H9 (cell line): Measurements from ENCODE around the gene ZBTB20. TPM values are rescaled to one million over a fixed set of nuclear protein-coding genes. Genes with fewer than 3 reads are reported as not detected.

ENCODE experiments used
- DNase-seq: peaks from one replicate; pipeline ENCODE4 v3.0.0-alpha.2; 2017
- H2AFZ ChIP-seq: one replicate; pipeline ENCODE4 v1.6.1; 2013; ENCODE audit warnings: mild to moderate bottlenecking, low read length, control low read depth, moderate library complexity
- H2AK5ac ChIP-seq: 2 replicates; pipeline ENCODE4 v1.6.1; 2013; ENCODE audit warnings: low read length, control low read depth, mixed read lengths; ENCODE audit not compliant: insufficient read length
- H2BK120ac ChIP-seq: one replicate; pipeline ENCODE4 v1.6.1; 2013; ENCODE audit warnings: low read depth, mild to moderate bottlenecking, low read length, control low read depth, inconsistent platforms; ENCODE audit not compliant: poor library complexity, severe bottlenecking
- H2BK12ac ChIP-seq: 2 replicates; pipeline ENCODE4 v1.6.1; 2013; ENCODE audit warnings: low read length, control low read depth, mixed read lengths, low read depth; ENCODE audit not compliant: insufficient read length
- H2BK15ac ChIP-seq: 2 replicates; pipeline ENCODE4 v1.6.1; 2013; ENCODE audit warnings: low read depth, low read length, control low read depth
- H2BK20ac ChIP-seq: one replicate; pipeline ENCODE4 v1.6.1; 2013; ENCODE audit warnings: low read depth, mild to moderate bottlenecking, low read length, control low read depth, inconsistent platforms; ENCODE audit not compliant: poor library complexity, severe bottlenecking
- H2BK5ac ChIP-seq: 2 replicates; pipeline ENCODE4 v1.6.1; 2013; ENCODE audit warnings: low read length, control low read depth, mixed read lengths; ENCODE audit not compliant: insufficient read length
- H3K14ac ChIP-seq: 2 replicates; pipeline ENCODE4 v1.6.1; 2013; ENCODE audit warnings: low read length, control low read depth; ENCODE audit not compliant: insufficient read depth
- H3K18ac ChIP-seq: 2 replicates; pipeline ENCODE4 v1.6.1; 2013; ENCODE audit warnings: low read depth, mild to moderate bottlenecking, mixed read lengths, low read length, control low read depth; ENCODE audit not compliant: insufficient read length
- H3K23ac ChIP-seq: 2 replicates; pipeline ENCODE4 v1.6.1; 2013; ENCODE audit warnings: low read length, control low read depth, mixed read lengths, low read depth; ENCODE audit not compliant: insufficient read length
- H3K23me2 ChIP-seq: 2 replicates; pipeline ENCODE4 v1.6.1; 2013; ENCODE audit warnings: low read depth, mild to moderate bottlenecking, mixed read lengths, low read length, control low read depth; ENCODE audit not compliant: insufficient read length, poor library complexity, severe bottlenecking
- H3K27ac ChIP-seq: 2 replicates; pipeline ENCODE4 v1.5.1; 2013; ENCODE audit warnings: low read length, control low read depth, mixed read lengths, low read depth; ENCODE audit not compliant: insufficient read length
- H3K27me3 ChIP-seq: 2 replicates; pipeline ENCODE4 v1.6.1; 2013; ENCODE audit warnings: low read length, control low read depth, inconsistent platforms; ENCODE audit not compliant: insufficient read depth
- H3K4ac ChIP-seq: 2 replicates; pipeline ENCODE4 v1.6.1; 2013; ENCODE audit warnings: low read depth, mild to moderate bottlenecking, control low read depth, inconsistent platforms, low read length, moderate library complexity
- H3K4me1 ChIP-seq: 2 replicates; pipeline ENCODE4 v1.6.1; 2013; ENCODE audit warnings: low read length, control low read depth, inconsistent platforms; ENCODE audit not compliant: insufficient read depth
- H3K4me2 ChIP-seq: 2 replicates; pipeline ENCODE4 v1.6.1; 2013; ENCODE audit warnings: low read length, control low read depth, mixed read lengths; ENCODE audit not compliant: insufficient read length, insufficient read depth
- H3K56ac ChIP-seq: 2 replicates; pipeline ENCODE4 v1.6.1; 2013; ENCODE audit warnings: low read depth, mild to moderate bottlenecking, mixed read lengths, low read length, control low read depth; ENCODE audit not compliant: insufficient read length
- H3K79me1 ChIP-seq: 2 replicates; pipeline ENCODE4 v1.6.1; 2013; ENCODE audit warnings: low read depth, mild to moderate bottlenecking, moderate library complexity, low read length, control low read depth, inconsistent platforms; ENCODE audit not compliant: insufficient read depth, poor library complexity, severe bottlenecking
- H3K79me2 ChIP-seq: 2 replicates; pipeline ENCODE4 v1.6.1; 2013; ENCODE audit warnings: low read length, control low read depth, inconsistent platforms; ENCODE audit not compliant: insufficient read depth
- H3K9ac ChIP-seq: 2 replicates; pipeline ENCODE4 v1.6.1; 2013; ENCODE audit warnings: low read length, control low read depth, mixed read lengths; ENCODE audit not compliant: insufficient read length; ENCODE audit errors: extremely low read depth
- H3K9me3 ChIP-seq: one replicate; pipeline ENCODE4 v1.6.1; 2013; ENCODE audit warnings: low read depth, low read length, inconsistent platforms; ENCODE audit not compliant: control insufficient read depth
- H3T11ph ChIP-seq: one replicate; pipeline ENCODE4 v1.6.1; 2013; ENCODE audit warnings: mild to moderate bottlenecking, low read length, control low read depth, inconsistent platforms
- H4K20me1 ChIP-seq: one replicate; pipeline ENCODE4 v1.6.1; 2013; ENCODE audit not compliant: control insufficient read depth, insufficient read length, insufficient read depth
- H4K5ac ChIP-seq: 2 replicates; pipeline ENCODE4 v1.6.1; 2013; ENCODE audit warnings: low read depth, mild to moderate bottlenecking, mixed read lengths, low read length, control low read depth; ENCODE audit not compliant: insufficient read length
- H4K8ac ChIP-seq: replicated peaks from 2 replicates; pipeline ENCODE4 v1.6.1; 2013; ENCODE audit warnings: low read length, control low read depth, mixed read lengths, low read depth; ENCODE audit not compliant: insufficient read length
- H4K91ac ChIP-seq: 2 replicates; pipeline ENCODE4 v1.6.1; 2013; ENCODE audit warnings: low read depth, mild to moderate bottlenecking, moderate library complexity, mixed read lengths, low read length, control low read depth; ENCODE audit not compliant: insufficient read length
- H3K27ac Mint-ChIP-seq, 3 experiments: 2 replicates in 2 of 3; 3 replicates in 1 of 3; pipeline ENCODE4 v1.8.0; 2020 to 2021; ENCODE audit warnings: mixed read lengths in 3 of 3, mild to moderate bottlenecking in 1 of 3, moderate library complexity in 1 of 3
- H3K27me3 Mint-ChIP-seq: 2 replicates; pipeline ENCODE4 v1.8.0; 2021; ENCODE audit warnings: low read depth, mild to moderate bottlenecking, moderate library complexity, mixed read lengths
- H3K36me3 Mint-ChIP-seq, 3 experiments: 2 replicates in 2 of 3; 3 replicates in 1 of 3; pipeline ENCODE4 v1.8.0; 2020 to 2021; ENCODE audit warnings: low read depth in 3 of 3, mixed read lengths in 3 of 3; ENCODE audit not compliant: insufficient read depth in 1 of 3
- H3K4me1 Mint-ChIP-seq, 2 experiments: 2 replicates each; pipeline ENCODE4 v1.8.0; 2020; ENCODE audit warnings: mixed read lengths in 2 of 2
- H3K4me3 Mint-ChIP-seq, 2 experiments: 2 replicates in 1 of 2; 3 replicates in 1 of 2; pipeline ENCODE4 v1.8.0; 2020 to 2021; ENCODE audit warnings: mild to moderate bottlenecking in 2 of 2, mixed read lengths in 2 of 2, moderate library complexity in 1 of 2
- H3K9me3 Mint-ChIP-seq, 2 experiments: 2 replicates in 1 of 2; 3 replicates in 1 of 2; pipeline ENCODE4 v1.8.0; 2020; ENCODE audit warnings: mild to moderate bottlenecking in 2 of 2, mixed read lengths in 2 of 2, moderate library complexity in 1 of 2
- CTCF ChIP-seq: fragments of 200-600 bp; sonication (generic); conservative IDR thresholded peaks from 3 replicates; pipeline ENCODE4 v1.8.0; 2021; ENCODE audit warnings: antibody characterized with exemption, mild to moderate bottlenecking
- WGBS: extraction: QIAGEN DNeasy Blood & Tissue Kit; methylation state at CpG from one replicate; pipeline ENCODE4 v1.1.7; 2013; ENCODE audit warnings: missing lambda C conversion rate, low lambda C conversion rate, mixed read lengths; ENCODE audit not compliant: insufficient read length; ENCODE audit errors: extremely low coverage; 5-methylcytosine and 5-hydroxymethylcytosine counted together
- total RNA-seq: library from RNA; stranded (reverse); gene quantifications from 2 replicates; pipeline ENCODE4 v1.2.1, GENCODE V29; 2021

The ZBTB20 gene
- total RNA-seq, 1 experiment from 2014 or later, result 0.70 TPM

GRCh38 chr3:115062009-115062408, 85.1 kb downstream of the ZBTB20 start:
- no peak overlapping the region for H3K4ac ChIP-seq
- H3T11ph ChIP-seq, result no peak overlapping the region
- Mint-ChIP-seq H3K4me3 (no peak overlapping the region), H3K27ac (no peak overlapping the region), H3K36me3 (no peaks in the 10 kb centered on the region), H3K9me3 (peaks cover 0 to 2% of the 10 kb centered on the region in 2 experiments; a peak in 1 of 5 replicates), H3K4me1 (no peaks in the 10 kb centered on the region), H3K27me3 (no peaks in the 10 kb centered on the region)
- DNase-seq, result no peak
- TF ChIP-seq CTCF, result no peak
- H2BK20ac ChIP-seq, result no peak overlapping the region
- no peak overlapping the region for H2BK5ac ChIP-seq
- no peak overlapping the region for H3K27ac ChIP-seq
- H3K4me2 ChIP-seq, result no peak overlapping the region
- no peak overlapping the region for H4K8ac ChIP-seq
- no peak overlapping the region for H2AFZ ChIP-seq
- no peak overlapping the region for H4K5ac ChIP-seq
- no peak overlapping the region for H3K23ac ChIP-seq
- H2AK5ac ChIP-seq, result no peak overlapping the region
- H3K23me2 ChIP-seq, result no peaks in the 10 kb centered on the region
- no peak overlapping the region for H3K14ac ChIP-seq
- no peak overlapping the region for H3K9ac ChIP-seq
- no peak overlapping the region for H3K56ac ChIP-seq
- no peak overlapping the region for H2BK15ac ChIP-seq
- no peaks in the 10 kb centered on the region for H3K79me1 ChIP-seq
- H3K4me1 ChIP-seq, result no peaks in the 10 kb centered on the region
- no peak overlapping the region for H4K91ac ChIP-seq
- H3K18ac ChIP-seq, result no peak overlapping the region
- H2BK120ac ChIP-seq, result no peak overlapping the region
- H2BK12ac ChIP-seq, result no peak overlapping the region
- no peaks in the 10 kb centered on the region for H4K20me1 ChIP-seq
- no CpG with 5 or more reads among the region's 2 CpGs for WGBS
- H3K79me2 ChIP-seq, result no peaks in the 10 kb centered on the region
- no peaks in the 10 kb centered on the region for H3K9me3 ChIP-seq
- no peaks in the 10 kb centered on the region for H3K27me3 ChIP-seq
